ENCODE data around the gene GIPC1. TPM values are rescaled to one million over a fixed set of nuclear protein-coding genes. Genes with fewer than 3 reads are reported as not detected.

Gene GIPC1
- total and polyA plus RNA-seq, 2 of the 4 experiments (the other 2 are of a cell fraction): 74.2 to 133 TPM

DNA sequence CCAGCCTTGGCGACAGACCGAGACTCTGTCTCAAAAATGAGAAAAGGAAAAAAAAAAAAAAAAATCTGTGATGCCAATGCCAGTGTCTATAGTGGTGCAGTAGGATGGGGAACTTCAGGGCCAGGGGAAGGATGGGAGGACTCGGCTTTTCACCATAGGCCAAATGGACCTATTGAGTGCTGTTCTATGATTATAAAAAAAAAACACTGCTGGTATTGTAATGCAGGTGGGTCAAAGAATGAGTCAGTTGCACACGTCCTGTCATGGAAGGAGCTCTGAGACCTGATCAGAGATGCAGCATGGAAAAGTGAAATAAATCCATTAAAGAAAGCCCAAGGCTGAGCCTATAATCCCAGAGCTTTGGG is 15.3 kb upstream of the GIPC1 start:
- Histone ChIP-seq H2BK5ac (ENCODE audit: low read depth, low read length, poor library complexity, severe bottlenecking) (peak overlapping the region; percentile 59), H3K36me3 (ENCODE audit: control insufficient read depth, insufficient read depth, low read length) (peaks cover 20% of the 10 kb centered on the region), H3K9ac (ENCODE audit: low read depth, low read length) (no peak overlapping the region), H3K18ac (ENCODE audit: low read depth, low read length) (peak overlapping the region; percentile 28; the same call in 1 of the 2 replicates), H3K4me1 (ENCODE audit: control insufficient read depth, insufficient read depth, low read length) (peaks cover 18% of the 10 kb centered on the region), H4K20me1 (ENCODE audit: insufficient read depth, low read length) (peaks cover 28% of the 10 kb centered on the region), H2AK9ac (replicated peaks; ENCODE audit: low read depth, low read length, poor library complexity) (peak overlapping the region; percentile 85), H3K9me1 (ENCODE audit: insufficient read depth, low read length) (peaks cover 22% of the 10 kb centered on the region), H2AK5ac (ENCODE audit: low read depth, low read length) (peak overlapping the region; percentile 94), H3K27ac (ENCODE audit: insufficient read depth, low read length) (peak overlapping the region; percentile 50; the same call in 1 of the 2 replicates), H4K8ac (ENCODE audit: low read depth in 2 of 2, low read length in 2 of 2) (peak overlapping the region; percentile 30 to 84; a peak in 2 of 4 replicates), H3K4me3 (ENCODE audit: insufficient read depth, low read depth, low read length) (no peak overlapping the region), H4K5ac (ENCODE audit: low read depth, low read length) (no peak overlapping the region), H2BK20ac (ENCODE audit: low read depth, low read length) (peak overlapping the region; percentile 67), H4K91ac (ENCODE audit: insufficient read depth, low read depth, low read length) (peak overlapping the region; percentile 81), H3K27me3 (ENCODE audit: control insufficient read depth, insufficient read depth, low read length) (no peaks in the 10 kb centered on the region), H3K56ac (ENCODE audit: extremely low read depth, insufficient read depth, low read length) (peak overlapping the region; percentile 66; the same call in 1 of the 2 replicates), H3K79me1 (ENCODE audit: low read depth in 1 of 2, low read length in 2 of 2) (peaks cover 21 to 47% of the 10 kb centered on the region in 2 experiments), H3K23ac (ENCODE audit: low read depth, low read length) (peak overlapping the region; percentile 56), H3K14ac (replicated peaks; ENCODE audit: low read depth, low read length) (peak overlapping the region; percentile 90), H3K9me3 (ENCODE audit: control insufficient read depth, insufficient read depth, low read length) (no peaks in the 10 kb centered on the region), H2BK120ac (ENCODE audit: low read depth, low read length) (peak overlapping the region; percentile 73), H3K4me2 (ENCODE audit: low read depth, low read length) (no peak overlapping the region), H2BK15ac (ENCODE audit: low read depth, low read length) (peak overlapping the region; percentile 54; the same call in 2 of the 3 replicates), H2AFZ (replicated peaks; ENCODE audit: low read length, poor library complexity) (peak overlapping the region; percentile 18), H3K4ac (ENCODE audit: low read depth, low read length) (peak overlapping the region; percentile 95)
- in situ Hi-C loops (cut with MboI; ENCODE audit: low sequenced_read_pairs) (no loop called here), intact Hi-C loops (cut with micrococcal nuclease) (no loop called here), dilution Hi-C loops (cut with HindIII; ENCODE audit: low sequenced_read_pairs, unreplicated experiment) (no loop called here)
- TF ChIP-seq NFE2L2 (IDR thresholded peaks at IDR 0.05; ENCODE audit: low read depth, low read length) (no peak), BHLHE40 (IDR thresholded peaks at IDR 0.05; ENCODE audit: low read depth, low read length) (no peak), SMC3 (IDR thresholded peaks at IDR 0.05; ENCODE audit: low read depth, low read length) (no peak), MAFK (IDR thresholded peaks at IDR 0.05; ENCODE audit: low read depth, low read length) (no peak), POLR2A (IDR thresholded peaks at IDR 0.05; ENCODE audit: low read depth, low read length) (no peak), RFX5 (IDR thresholded peaks at IDR 0.05; ENCODE audit: low read depth, low read length) (no peak), CEBPB (IDR thresholded peaks at IDR 0.05; ENCODE audit: low read depth, low read length) (no peak), FOS (IDR thresholded peaks at IDR 0.05; ENCODE audit: low read depth, low read length) (no peak), RAD21 (IDR thresholded peaks at IDR 0.05; ENCODE audit: low read length) (no peak), MXI1 (IDR thresholded peaks at IDR 0.05; ENCODE audit: borderline replicate concordance, low read depth, low read length) (no peak), RCOR1 (IDR thresholded peaks at IDR 0.05; ENCODE audit: insufficient replicate concordance, low read length) (no peak), MAZ (IDR thresholded peaks at IDR 0.05; ENCODE audit: borderline replicate concordance, low read depth, low read length) (no peak), CHD1 (IDR thresholded peaks at IDR 0.05; ENCODE audit: low read depth, low read length) (no peak)
- TF ChIP-seq, protein P1, sequence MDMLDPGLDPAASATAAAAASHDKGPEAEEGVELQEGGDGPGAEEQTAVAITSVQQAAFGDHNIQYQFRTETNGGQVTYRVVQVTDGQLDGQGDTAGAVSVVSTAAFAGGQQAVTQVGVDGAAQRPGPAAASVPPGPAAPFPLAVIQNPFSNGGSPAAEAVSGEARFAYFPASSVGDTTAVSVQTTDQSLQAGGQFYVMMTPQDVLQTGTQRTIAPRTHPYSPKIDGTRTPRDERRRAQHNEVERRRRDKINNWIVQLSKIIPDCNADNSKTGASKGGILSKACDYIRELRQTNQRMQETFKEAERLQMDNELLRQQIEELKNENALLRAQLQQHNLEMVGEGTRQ (IDR thresholded peaks at IDR 0.05; ENCODE audit: low read depth, low read length): no peak
- TF ChIP-seq, protein P2, sequence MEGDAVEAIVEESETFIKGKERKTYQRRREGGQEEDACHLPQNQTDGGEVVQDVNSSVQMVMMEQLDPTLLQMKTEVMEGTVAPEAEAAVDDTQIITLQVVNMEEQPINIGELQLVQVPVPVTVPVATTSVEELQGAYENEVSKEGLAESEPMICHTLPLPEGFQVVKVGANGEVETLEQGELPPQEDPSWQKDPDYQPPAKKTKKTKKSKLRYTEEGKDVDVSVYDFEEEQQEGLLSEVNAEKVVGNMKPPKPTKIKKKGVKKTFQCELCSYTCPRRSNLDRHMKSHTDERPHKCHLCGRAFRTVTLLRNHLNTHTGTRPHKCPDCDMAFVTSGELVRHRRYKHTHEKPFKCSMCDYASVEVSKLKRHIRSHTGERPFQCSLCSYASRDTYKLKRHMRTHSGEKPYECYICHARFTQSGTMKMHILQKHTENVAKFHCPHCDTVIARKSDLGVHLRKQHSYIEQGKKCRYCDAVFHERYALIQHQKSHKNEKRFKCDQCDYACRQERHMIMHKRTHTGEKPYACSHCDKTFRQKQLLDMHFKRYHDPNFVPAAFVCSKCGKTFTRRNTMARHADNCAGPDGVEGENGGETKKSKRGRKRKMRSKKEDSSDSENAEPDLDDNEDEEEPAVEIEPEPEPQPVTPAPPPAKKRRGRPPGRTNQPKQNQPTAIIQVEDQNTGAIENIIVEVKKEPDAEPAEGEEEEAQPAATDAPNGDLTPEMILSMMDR (conservative IDR thresholded peaks at IDR 0.05; ENCODE audit: low read depth, low read length): no peak
- TF ChIP-seq, protein P3, sequence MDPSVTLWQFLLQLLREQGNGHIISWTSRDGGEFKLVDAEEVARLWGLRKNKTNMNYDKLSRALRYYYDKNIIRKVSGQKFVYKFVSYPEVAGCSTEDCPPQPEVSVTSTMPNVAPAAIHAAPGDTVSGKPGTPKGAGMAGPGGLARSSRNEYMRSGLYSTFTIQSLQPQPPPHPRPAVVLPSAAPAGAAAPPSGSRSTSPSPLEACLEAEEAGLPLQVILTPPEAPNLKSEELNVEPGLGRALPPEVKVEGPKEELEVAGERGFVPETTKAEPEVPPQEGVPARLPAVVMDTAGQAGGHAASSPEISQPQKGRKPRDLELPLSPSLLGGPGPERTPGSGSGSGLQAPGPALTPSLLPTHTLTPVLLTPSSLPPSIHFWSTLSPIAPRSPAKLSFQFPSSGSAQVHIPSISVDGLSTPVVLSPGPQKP (IDR thresholded peaks at IDR 0.05; ENCODE audit: borderline replicate concordance, low read depth, low read length): no peak
- DNase-seq (no peak), ATAC-seq (ENCODE audit: low read depth) (no peak)
- POLR2A ChIA-PET (ENCODE audit: unreplicated experiment): no interaction called here
- CTCF ChIA-PET: no interaction called here
- no TSS peak for BruUV-seq (replicated peaks)
- 100% methylated on average over 1 of the region's 4 CpGs; no CpG with 5 or more reads in 1 of the 2 experiments for WGBS, 2 experiments (ENCODE audit: extremely low coverage in 2 of 2, insufficient read length in 1 of 2)
